Keratinocyte (primary cell): ENCODE data around the gene CCDC85C. TPM values are rescaled to one million over a fixed set of nuclear protein-coding genes. Genes with fewer than 3 reads are reported as not detected.

Source experiments
- DNase-seq: peaks from one replicate; pipeline ENCODE4 v3.0.0-alpha.2; 2011; ENCODE audit warnings: low read depth, missing footprints, low spot score
- FAIRE-seq: peaks from 2 replicates; lab custom pipeline; 2011; peaks lifted over from hg19 to GRCh38; lab: Jason Lieb, UNC
- H2AFZ ChIP-seq: 2 replicates; pipeline ENCODE4 v1.6.0; 2012; ENCODE audit warnings: low read length, control low read depth, inconsistent platforms; ENCODE audit not compliant: control insufficient read depth
- H3K27ac ChIP-seq: 2 replicates; pipeline ENCODE4 v1.5.1; 2011; ENCODE audit warnings: low read length; ENCODE audit not compliant: control insufficient read depth, insufficient read depth
- H3K27me3 ChIP-seq: 3 replicates; pipeline ENCODE4 v1.6.0; 2011; ENCODE audit warnings: low read length; ENCODE audit not compliant: control insufficient read depth, insufficient read depth; ENCODE audit errors: extremely low read depth
- H3K36me3 ChIP-seq, 2 experiments: 2 replicates in 1 of 2; 3 replicates in 1 of 2; pipeline ENCODE4 v1.5.1; 2011; ENCODE audit warnings: low read length in 2 of 2, mild to moderate bottlenecking in 1 of 2; ENCODE audit not compliant: control insufficient read depth in 2 of 2, insufficient read depth in 2 of 2; ENCODE audit errors: extremely low read depth in 1 of 2
- H3K4me1 ChIP-seq: 3 replicates; pipeline ENCODE4 v1.5.1; 2011; ENCODE audit warnings: low read length; ENCODE audit not compliant: control insufficient read depth, insufficient read depth; ENCODE audit errors: extremely low read depth
- H3K4me2 ChIP-seq: 3 replicates; pipeline ENCODE4 v1.6.0; 2011; ENCODE audit warnings: low read depth, low read length; ENCODE audit not compliant: control insufficient read depth, insufficient read depth; ENCODE audit errors: extremely low read depth
- H3K4me3 ChIP-seq, 3 experiments: fragments of 200-600 bp in 1 of 3; sonication (generic) in 1 of 3; 2 replicates in 2 of 3; 3 replicates in 1 of 3; pipeline ENCODE4 v1.5.1; 2011 to 2016; ENCODE audit warnings: low read length in 3 of 3, mild to moderate bottlenecking in 3 of 3, control low read depth in 2 of 3, inconsistent platforms in 1 of 3, low read depth in 1 of 3, mixed read lengths in 1 of 3, mixed run types in 1 of 3, moderate library complexity in 1 of 3; ENCODE audit not compliant: control insufficient read depth in 2 of 3, insufficient read depth in 2 of 3; ENCODE audit errors: extremely low read depth in 1 of 3
- H3K79me2 ChIP-seq: 2 replicates; pipeline ENCODE4 v1.6.0; 2012; ENCODE audit warnings: low read length; ENCODE audit not compliant: control insufficient read depth, insufficient read depth
- H3K9ac ChIP-seq: 3 replicates; pipeline ENCODE4 v1.6.0; 2011; ENCODE audit warnings: low read length; ENCODE audit not compliant: control insufficient read depth, insufficient read depth; ENCODE audit errors: extremely low read depth
- H3K9me1 ChIP-seq: 3 replicates; pipeline ENCODE4 v1.6.0; 2011; ENCODE audit warnings: low read length; ENCODE audit not compliant: control insufficient read depth, insufficient read depth; ENCODE audit errors: extremely low read depth
- H3K9me3 ChIP-seq: 2 replicates; pipeline ENCODE4 v1.5.1; 2012; ENCODE audit warnings: low read depth, low read length; ENCODE audit not compliant: control insufficient read depth
- H4K20me1 ChIP-seq: 3 replicates; pipeline ENCODE4 v1.6.0; 2011; ENCODE audit warnings: low read length; ENCODE audit not compliant: control insufficient read depth, insufficient read depth; ENCODE audit errors: extremely low read depth
- EZH2 ChIP-seq: IDR thresholded peaks from one replicate; pipeline ENCODE4 v1.6.1; 2012; ENCODE audit warnings: inconsistent platforms, mild to moderate bottlenecking, low read length, moderate library complexity
- dilution Hi-C: fragments of 300-500 bp; cut with MboI; formaldehyde crosslinking; loops from one replicate; pipeline ENCODE4 v1.7.0; 2020; ENCODE audit warnings: low sequenced_read_pairs; ENCODE audit not compliant: extremely low pct_ligation_motif_present
- polyA plus RNA-seq, 5 experiments: library from polyadenylated mRNA; depleted of rRNA in 3 of 5; stranded (reverse) in 3 of 5; stranded (forward) in 1 of 5; unstranded in 1 of 5; fragments of >200 nt; gene quantifications; 1 replicate in 1 of 5; 2 replicates in 3 of 5; 3 replicates in 1 of 5; pipeline versions ENCODE4 v1.2.1 to v1.2.3, GENCODE V29; 2011 to 2012; ENCODE audit warnings: missing spikeins in 2 of 5, low read depth in 1 of 5, low replicate concordance in 1 of 5
- TF ChIP-seq, protein P1 (sequence below), 3 experiments: IDR thresholded peaks in 1 of 3; conservative IDR thresholded peaks in 1 of 3; optimal IDR thresholded peaks in 1 of 3; 2 replicates in 2 of 3; 3 replicates in 1 of 3; pipeline versions ENCODE3 to v1.5.1; 2011; ENCODE audit warnings: low read length in 3 of 3, mild to moderate bottlenecking in 3 of 3, moderate library complexity in 2 of 3, control low read depth in 1 of 3, inconsistent platforms in 1 of 3; ENCODE audit not compliant: insufficient read depth in 2 of 3; ENCODE audit errors: extremely low read depth in 1 of 3

The CCDC85C gene
- polyA plus RNA-seq, 1 donor (not counting 4 experiments of a cell fraction or from before 2014, with no cell fraction given) = 13.2 TPM

DNA sequence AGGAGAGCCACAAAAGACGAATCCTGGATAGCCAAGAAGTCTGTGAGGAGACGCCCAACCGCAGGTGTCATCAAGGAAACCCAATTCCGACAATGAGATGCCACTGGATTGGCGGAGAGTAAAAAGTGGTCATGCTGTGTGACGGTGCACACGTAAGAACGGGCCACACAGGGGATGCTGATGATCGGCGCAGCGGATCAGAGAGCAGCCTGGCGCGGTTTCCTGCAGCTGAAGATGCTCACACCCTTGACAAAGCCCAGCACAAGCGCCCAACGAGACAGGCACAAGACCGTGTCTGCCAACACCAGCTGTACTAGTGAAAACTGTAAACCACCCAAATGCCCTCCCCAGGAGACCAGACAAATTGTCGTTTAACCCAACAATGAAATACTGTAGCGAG, 55.8 kb downstream of the CCDC85C start:
- TF ChIP-seq, protein P1, sequence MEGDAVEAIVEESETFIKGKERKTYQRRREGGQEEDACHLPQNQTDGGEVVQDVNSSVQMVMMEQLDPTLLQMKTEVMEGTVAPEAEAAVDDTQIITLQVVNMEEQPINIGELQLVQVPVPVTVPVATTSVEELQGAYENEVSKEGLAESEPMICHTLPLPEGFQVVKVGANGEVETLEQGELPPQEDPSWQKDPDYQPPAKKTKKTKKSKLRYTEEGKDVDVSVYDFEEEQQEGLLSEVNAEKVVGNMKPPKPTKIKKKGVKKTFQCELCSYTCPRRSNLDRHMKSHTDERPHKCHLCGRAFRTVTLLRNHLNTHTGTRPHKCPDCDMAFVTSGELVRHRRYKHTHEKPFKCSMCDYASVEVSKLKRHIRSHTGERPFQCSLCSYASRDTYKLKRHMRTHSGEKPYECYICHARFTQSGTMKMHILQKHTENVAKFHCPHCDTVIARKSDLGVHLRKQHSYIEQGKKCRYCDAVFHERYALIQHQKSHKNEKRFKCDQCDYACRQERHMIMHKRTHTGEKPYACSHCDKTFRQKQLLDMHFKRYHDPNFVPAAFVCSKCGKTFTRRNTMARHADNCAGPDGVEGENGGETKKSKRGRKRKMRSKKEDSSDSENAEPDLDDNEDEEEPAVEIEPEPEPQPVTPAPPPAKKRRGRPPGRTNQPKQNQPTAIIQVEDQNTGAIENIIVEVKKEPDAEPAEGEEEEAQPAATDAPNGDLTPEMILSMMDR (optimal IDR thresholded peaks at IDR 0.05 in 1 of 3, IDR thresholded peaks at IDR 0.05 in 1 of 3, conservative IDR thresholded peaks at IDR 0.05 in 1 of 3; ENCODE audit: extremely low read depth in 1 of 3, insufficient read depth in 2 of 3, low read length in 3 of 3) = no peak
- TF ChIP-seq EZH2 = no peak
- Histone ChIP-seq H3K4me2 (no peak overlapping the region), H3K36me3 (no peaks in the 10 kb centered on the region), H3K27me3 (no peaks in the 10 kb centered on the region), H3K27ac (no peak overlapping the region), H3K9me3 (no peaks in the 10 kb centered on the region), H3K9me1 (no peaks in the 10 kb centered on the region), H4K20me1 (peaks cover 23% of the 10 kb centered on the region), H3K9ac (no peak overlapping the region), H3K4me1 (no peaks in the 10 kb centered on the region), H2AFZ (no peak overlapping the region), H3K4me3 (no peak overlapping the region), H3K79me2 (peaks cover 92% of the 10 kb centered on the region)
- FAIRE-seq (no peak), DNase-seq (no peak)
- dilution Hi-C loops = no loop called here

DNA sequence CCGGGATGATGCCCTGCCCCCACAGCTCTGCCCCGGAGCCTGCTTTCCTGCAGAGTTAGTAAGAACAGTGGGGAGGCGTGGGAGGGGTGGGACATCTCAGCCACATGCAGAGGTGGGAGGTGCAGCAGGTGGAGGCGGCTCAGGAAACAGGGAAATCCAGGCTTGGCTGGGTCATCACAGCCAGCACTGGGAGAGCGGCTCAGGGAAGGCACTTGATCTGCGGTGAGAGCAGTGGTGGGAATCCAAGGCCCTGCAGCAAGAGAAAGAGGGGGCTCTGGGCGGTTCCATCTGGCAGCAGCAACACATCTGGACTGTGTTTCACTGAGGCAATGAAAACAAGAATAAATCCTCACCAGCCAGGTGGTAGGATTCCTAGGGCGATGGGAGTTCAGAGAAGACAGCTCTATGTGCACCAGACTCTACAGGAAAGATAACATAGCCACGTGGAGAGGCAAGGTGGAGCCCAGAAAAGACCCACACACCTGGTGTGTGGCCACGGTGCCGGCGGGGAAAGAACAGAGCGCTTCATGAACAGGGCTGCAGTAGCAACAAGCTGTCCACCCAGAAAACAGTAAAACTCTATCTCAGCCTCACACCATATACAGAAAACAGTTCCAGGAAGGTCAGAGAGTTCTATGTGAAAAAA, 57.6 kb downstream of the CCDC85C start:
- H3K79me2 ChIP-seq = peaks cover 94% of the 10 kb centered on the region
- H3K9me3 ChIP-seq = no peaks in the 10 kb centered on the region
- no peaks in the 10 kb centered on the region for H3K27me3 ChIP-seq
- no peak overlapping the region for H3K9ac ChIP-seq
- TF ChIP-seq, protein P1 (optimal IDR thresholded peaks at IDR 0.05 in 1 of 3, IDR thresholded peaks at IDR 0.05 in 1 of 3, conservative IDR thresholded peaks at IDR 0.05 in 1 of 3; ENCODE audit: extremely low read depth in 1 of 3, insufficient read depth in 2 of 3, low read length in 3 of 3) = no peak
- TF ChIP-seq EZH2 = no peak
- H3K27ac ChIP-seq = no peak overlapping the region
- H3K4me3 ChIP-seq = no peak overlapping the region
- no peaks in the 10 kb centered on the region for H3K36me3 ChIP-seq
- DNase-seq (no peak), FAIRE-seq (no peak)
- H4K20me1 ChIP-seq = peaks cover 33% of the 10 kb centered on the region
- peaks cover 11% of the 10 kb centered on the region for H3K4me1 ChIP-seq
- H2AFZ ChIP-seq = no peak overlapping the region
- no peak overlapping the region for H3K4me2 ChIP-seq
- H3K9me1 ChIP-seq = no peaks in the 10 kb centered on the region
- dilution Hi-C loops = no loop called here
